TTC549 (cell line): Measurements from ENCODE around the gene SPECC1.
"Not testable (repeated sequence)": the region's sequence is repeated elsewhere in the genome, so short reads cannot be mapped to it uniquely, and the experiment has no call there.

Experiments
- FAIRE-seq: peaks from 2 replicates; lab custom pipeline; 2012; peaks lifted over from hg19 to GRCh38; lab: Jason Lieb, UNC

The SPECC1 gene

GRCh38 chr17:20173091-20173490, 163.9 kb downstream of the SPECC1 start:
- FAIRE-seq: no peak

- FAIRE-seq: no peak
Measured at GRCh38 chr17:20174588-20175265, 165.6 kb downstream of the SPECC1 start.

- no peak for FAIRE-seq
Measured at GRCh38 chr17:20179041-20179440, 169.9 kb downstream of the SPECC1 start.

- no peak for FAIRE-seq
Measured at GRCh38 chr17:20180661-20181060, 171.5 kb downstream of the SPECC1 start.

- no peak for FAIRE-seq
Measured at GRCh38 chr17:20184181-20184580, 175.0 kb downstream of the SPECC1 start.

- FAIRE-seq: no peak
Measured at GRCh38 chr17:20184977-20185619, 175.9 kb downstream of the SPECC1 start.

GRCh38 chr17:20187049-20187448, 177.9 kb downstream of the SPECC1 start:
- FAIRE-seq: no peak

GRCh38 chr17:20189302-20189701, 180.1 kb downstream of the SPECC1 start:
- FAIRE-seq: no peak

GRCh38 chr17:20189979-20190378, 180.8 kb downstream of the SPECC1 start:
- no peak for FAIRE-seq

- no peak for FAIRE-seq
Measured at GRCh38 chr17:20190605-20191004, 181.4 kb downstream of the SPECC1 start.

GRCh38 chr17:20191056-20191455, 181.9 kb downstream of the SPECC1 start:
- no peak for FAIRE-seq

GRCh38 chr17:20196286-20196685, 187.1 kb downstream of the SPECC1 start:
- FAIRE-seq: not testable (repeated sequence)

- FAIRE-seq: no peak
Measured at GRCh38 chr17:20197272-20197926, 188.2 kb downstream of the SPECC1 start.

GRCh38 chr17:20200016-20200795, 191.0 kb downstream of the SPECC1 start:
- no peak for FAIRE-seq

- FAIRE-seq: no peak
Measured at GRCh38 chr17:20200865-20201458, 191.8 kb downstream of the SPECC1 start.

GRCh38 chr17:20202141-20202621, 193.0 kb downstream of the SPECC1 start:
- no peak for FAIRE-seq

- FAIRE-seq: no peak
Measured at GRCh38 chr17:20203018-20203417, 193.9 kb downstream of the SPECC1 start.

- no peak for FAIRE-seq
Measured at GRCh38 chr17:20203761-20204263, 194.7 kb downstream of the SPECC1 start.

GRCh38 chr17:20205609-20206008, 196.4 kb downstream of the SPECC1 start:
- FAIRE-seq: no peak

GRCh38 chr17:20206068-20206467, 196.9 kb downstream of the SPECC1 start:
- FAIRE-seq: no peak

GRCh38 chr17:20206591-20206990, 197.4 kb downstream of the SPECC1 start:
- FAIRE-seq: no peak
